A549 (cell line): ENCODE data around the gene UVRAG.

ENCODE experiments used
- EHMT2 ChIP-seq: fragments of 200-600 bp; sonication (generic); IDR thresholded peaks from 2 replicates; pipeline ENCODE4 v1.6.1; 2016; ENCODE audit warnings: antibody characterized with exemption, low read depth, mild to moderate bottlenecking, moderate library complexity
- EP300 ChIP-seq, 2 experiments: fragments of >200 bp; sonication (Bioruptor Twin); formaldehyde crosslinking; IDR thresholded peaks; 2 replicates in 1 of 2; 3 replicates in 1 of 2; pipeline ENCODE4 v1.6.1; 2016 to 2017
- HDAC2 ChIP-seq: fragments of 200-600 bp; sonication (generic); IDR thresholded peaks from 2 replicates; pipeline ENCODE4 v1.6.1; 2016
- MAFK ChIP-seq: fragments of 450-650 bp; IDR thresholded peaks from 2 replicates; pipeline ENCODE4 v1.6.1; 2014; ENCODE audit not compliant: partially characterized antibody
- MAZ ChIP-seq: fragments of 150-350 bp; IDR thresholded peaks from 2 replicates; pipeline ENCODE4 v1.6.1; 2014; ENCODE audit warnings: antibody characterized with exemption, low read depth, low read length, borderline replicate concordance
- MYC ChIP-seq: IDR thresholded peaks from 2 replicates; pipeline ENCODE4 v1.6.1; 2012; ENCODE audit warnings: mild to moderate bottlenecking, inconsistent platforms, low read length, improper control_type of control experiment, borderline replicate concordance
- NR3C1 ChIP-seq: fragments of >200 bp; sonication (Bioruptor Twin); formaldehyde crosslinking; IDR thresholded peaks from 3 replicates; pipeline ENCODE4 v1.6.1; 2017
- POLR2A ChIP-seq: IDR thresholded peaks from 2 replicates; pipeline ENCODE4 v1.6.1; 2012; ENCODE audit warnings: mild to moderate bottlenecking, low read length
- RARB ChIP-seq: fragments of 250-450 bp; sonication (Bioruptor Pico); IDR thresholded peaks from 2 replicates; pipeline ENCODE4 v1.8.0; 2021; ENCODE audit warnings: mild to moderate bottlenecking, moderate library complexity
- RFX5 ChIP-seq: fragments of 450-650 bp; IDR thresholded peaks from 2 replicates; pipeline ENCODE4 v1.7.1; 2014; ENCODE audit warnings: antibody characterized with exemption, mild to moderate bottlenecking, moderate library complexity
- ZC3H11A ChIP-seq: fragments of 450-650 bp; IDR thresholded peaks from 2 replicates; pipeline ENCODE4 v1.6.1; 2014; ENCODE audit warnings: antibody characterized with exemption, mild to moderate bottlenecking
- TF ChIP-seq, protein P1 (sequence below): fragments of >200 bp; sonication (Bioruptor Twin); formaldehyde crosslinking; IDR thresholded peaks from 3 replicates; pipeline ENCODE4 v1.5.1; 2016
- TF ChIP-seq, protein P2 (sequence below): fragments of >200 bp; sonication (Bioruptor Twin); formaldehyde crosslinking; IDR thresholded peaks from 2 replicates; pipeline ENCODE4 v1.6.1; 2016
- TF ChIP-seq, protein P3 (sequence below): fragments of 150-350 bp; IDR thresholded peaks from 2 replicates; pipeline ENCODE4 v1.6.1; 2014; ENCODE audit warnings: low read depth, mild to moderate bottlenecking, low read length

DNA sequence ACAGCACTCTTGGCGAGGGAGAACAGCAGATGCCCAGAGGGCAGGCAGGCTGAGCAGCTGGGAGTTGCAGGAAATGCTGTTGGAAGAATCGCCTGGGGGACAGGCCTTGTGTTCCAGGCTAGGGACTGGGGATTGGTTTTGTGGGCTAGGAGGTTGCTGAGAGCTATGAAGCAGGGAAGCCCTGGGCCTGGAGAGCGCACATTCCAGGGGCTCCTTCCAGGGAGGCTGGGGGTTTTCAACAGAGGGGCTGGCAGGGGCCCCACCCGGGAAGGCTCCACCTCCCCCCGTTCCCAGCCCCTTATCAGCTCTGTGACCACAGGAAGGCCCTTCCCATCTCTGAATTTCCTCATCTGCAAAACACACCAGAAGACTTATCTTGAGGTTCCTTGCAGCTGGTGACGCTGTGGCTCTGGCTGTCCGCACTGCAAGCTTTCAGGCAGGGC lies 369.6 kb downstream of the UVRAG start:
- TF ChIP-seq, protein P1, sequence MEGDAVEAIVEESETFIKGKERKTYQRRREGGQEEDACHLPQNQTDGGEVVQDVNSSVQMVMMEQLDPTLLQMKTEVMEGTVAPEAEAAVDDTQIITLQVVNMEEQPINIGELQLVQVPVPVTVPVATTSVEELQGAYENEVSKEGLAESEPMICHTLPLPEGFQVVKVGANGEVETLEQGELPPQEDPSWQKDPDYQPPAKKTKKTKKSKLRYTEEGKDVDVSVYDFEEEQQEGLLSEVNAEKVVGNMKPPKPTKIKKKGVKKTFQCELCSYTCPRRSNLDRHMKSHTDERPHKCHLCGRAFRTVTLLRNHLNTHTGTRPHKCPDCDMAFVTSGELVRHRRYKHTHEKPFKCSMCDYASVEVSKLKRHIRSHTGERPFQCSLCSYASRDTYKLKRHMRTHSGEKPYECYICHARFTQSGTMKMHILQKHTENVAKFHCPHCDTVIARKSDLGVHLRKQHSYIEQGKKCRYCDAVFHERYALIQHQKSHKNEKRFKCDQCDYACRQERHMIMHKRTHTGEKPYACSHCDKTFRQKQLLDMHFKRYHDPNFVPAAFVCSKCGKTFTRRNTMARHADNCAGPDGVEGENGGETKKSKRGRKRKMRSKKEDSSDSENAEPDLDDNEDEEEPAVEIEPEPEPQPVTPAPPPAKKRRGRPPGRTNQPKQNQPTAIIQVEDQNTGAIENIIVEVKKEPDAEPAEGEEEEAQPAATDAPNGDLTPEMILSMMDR: no peak
- no peak for TF ChIP-seq ZC3H11A
- no peak for TF ChIP-seq POLR2A
- no peak for TF ChIP-seq MAZ
- no peak for TF ChIP-seq NR3C1
- TF ChIP-seq, protein P2, sequence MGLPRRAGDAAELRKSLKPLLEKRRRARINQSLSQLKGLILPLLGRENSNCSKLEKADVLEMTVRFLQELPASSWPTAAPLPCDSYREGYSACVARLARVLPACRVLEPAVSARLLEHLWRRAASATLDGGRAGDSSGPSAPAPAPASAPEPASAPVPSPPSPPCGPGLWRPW: no peak
- TF ChIP-seq EP300 (IDR thresholded peaks at IDR 0.05): no peak
- TF ChIP-seq MAFK: no peak
- no peak for TF ChIP-seq RARB (CRISPR knock-in tag)
- TF ChIP-seq RFX5: no peak
- TF ChIP-seq HDAC2: no peak
- no peak for TF ChIP-seq MYC
- TF ChIP-seq, protein P3, sequence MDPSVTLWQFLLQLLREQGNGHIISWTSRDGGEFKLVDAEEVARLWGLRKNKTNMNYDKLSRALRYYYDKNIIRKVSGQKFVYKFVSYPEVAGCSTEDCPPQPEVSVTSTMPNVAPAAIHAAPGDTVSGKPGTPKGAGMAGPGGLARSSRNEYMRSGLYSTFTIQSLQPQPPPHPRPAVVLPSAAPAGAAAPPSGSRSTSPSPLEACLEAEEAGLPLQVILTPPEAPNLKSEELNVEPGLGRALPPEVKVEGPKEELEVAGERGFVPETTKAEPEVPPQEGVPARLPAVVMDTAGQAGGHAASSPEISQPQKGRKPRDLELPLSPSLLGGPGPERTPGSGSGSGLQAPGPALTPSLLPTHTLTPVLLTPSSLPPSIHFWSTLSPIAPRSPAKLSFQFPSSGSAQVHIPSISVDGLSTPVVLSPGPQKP: no peak
- TF ChIP-seq EHMT2: no peak
